G401.6 (cell line): ENCODE data around the gene MAPKAP1.

Experiments used
- FAIRE-seq: peaks from 2 replicates; lab custom pipeline; 2012; peaks lifted over from hg19 to GRCh38; lab: Jason Lieb, UNC

MAPKAP1 gene

GRCh38 chr9:125430161-125431011, 276.6 kb downstream of the MAPKAP1 start:
- FAIRE-seq: no peak

GRCh38 chr9:125429476-125430160, 277.4 kb downstream of the MAPKAP1 start:
- no peak for FAIRE-seq

GRCh38 chr9:125428902-125429467, 278.0 kb downstream of the MAPKAP1 start:
- no peak for FAIRE-seq

- FAIRE-seq: no peak
Observed at GRCh38 chr9:125428060-125428901, 278.7 kb downstream of the MAPKAP1 start.

- FAIRE-seq: no peak
Observed at GRCh38 chr9:125427556-125427955, 279.5 kb downstream of the MAPKAP1 start.

- FAIRE-seq: no peak
Observed at GRCh38 chr9:125426926-125427325, 280.1 kb downstream of the MAPKAP1 start.

- FAIRE-seq: no peak
Observed at GRCh38 chr9:125425901-125426515, 281.0 kb downstream of the MAPKAP1 start.

GRCh38 chr9:125425170-125425897, 281.7 kb downstream of the MAPKAP1 start:
- FAIRE-seq: no peak

- no peak for FAIRE-seq
Observed at GRCh38 chr9:125423964-125424363, 283.0 kb downstream of the MAPKAP1 start.

GRCh38 chr9:125422853-125423252, 284.2 kb downstream of the MAPKAP1 start:
- no peak for FAIRE-seq

- FAIRE-seq: no peak
Observed at GRCh38 chr9:125421591-125422181, 285.3 kb downstream of the MAPKAP1 start.

GRCh38 chr9:125421166-125421565, 285.8 kb downstream of the MAPKAP1 start:
- no peak for FAIRE-seq

- no peak for FAIRE-seq
Observed at GRCh38 chr9:125418404-125418803, 288.6 kb downstream of the MAPKAP1 start.

- no peak for FAIRE-seq
Observed at GRCh38 chr9:125416517-125416916, 290.5 kb downstream of the MAPKAP1 start.

- no peak for FAIRE-seq
Observed at GRCh38 chr9:125415583-125416460, 291.2 kb downstream of the MAPKAP1 start.

GRCh38 chr9:125413579-125413978, 293.4 kb downstream of the MAPKAP1 start:
- FAIRE-seq: no peak

GRCh38 chr9:125412166-125412565, 294.8 kb downstream of the MAPKAP1 start:
- no peak for FAIRE-seq

GRCh38 chr9:125411171-125411756, 295.7 kb downstream of the MAPKAP1 start:
- FAIRE-seq: no peak

- FAIRE-seq: no peak
Observed at GRCh38 chr9:125410522-125410894, 296.5 kb downstream of the MAPKAP1 start.
